A673 (cell line): ENCODE measurements around the gene C4orf54. TPM values are rescaled to one million over a fixed set of nuclear protein-coding genes. Genes with fewer than 3 reads are reported as not detected.

Experiments used
- BruUV-seq: library from RNA; stranded (reverse); fragments of 400-500 nt; replicated peaks from 2 replicates; lab custom pipeline; 2021; lab: Mats Ljungman, UMichigan
- CTCF ChIA-PET: fragments of 300-600 bp; sonication (Branson Sonifier 250); formaldehyde crosslinking; loops from one replicate; lab custom pipeline; 2022; ENCODE audit warnings: antibody characterized with exemption; lab: Charles Lee
- POLR2A ChIA-PET: fragments of 300-600 bp; sonication (Branson Sonifier 250); formaldehyde crosslinking; loops from one replicate; lab custom pipeline; 2022; ENCODE audit warnings: antibody characterized with exemption; ENCODE audit not compliant: low non-redundant PET; lab: Charles Lee
- DNase-seq: peaks from one replicate; pipeline ENCODE4 v3.0.0-alpha.2; 2015; ENCODE audit warnings: low spot score
- H3K27ac ChIP-seq: fragments of 200-600 bp; sonication (generic); 2 replicates; pipeline ENCODE4 v1.5.1; 2016; ENCODE audit warnings: mixed run types, low read depth, mild to moderate bottlenecking, mixed read lengths, antibody characterized with exemption, low read length; ENCODE audit not compliant: poor library complexity, severe bottlenecking
- H3K27me3 ChIP-seq: fragments of 200-600 bp; sonication (generic); replicated peaks from 2 replicates; pipeline ENCODE4 v1.6.1; 2017; ENCODE audit warnings: mixed run types, low read depth, mild to moderate bottlenecking, mixed read lengths, antibody characterized with exemption, low read length; ENCODE audit not compliant: insufficient read depth, poor library complexity
- H3K36me3 ChIP-seq: fragments of 200-600 bp; sonication (generic); 2 replicates; pipeline ENCODE4 v1.6.1; 2016; ENCODE audit warnings: mixed run types, mild to moderate bottlenecking, mixed read lengths, antibody characterized with exemption, low read length; ENCODE audit not compliant: insufficient read depth, poor library complexity, severe bottlenecking
- H3K4me1 ChIP-seq: fragments of 200-600 bp; sonication (generic); 2 replicates; pipeline ENCODE4 v1.6.1; 2017; ENCODE audit warnings: mixed run types, mild to moderate bottlenecking, mixed read lengths, antibody characterized with exemption, low read length; ENCODE audit not compliant: insufficient read depth, poor library complexity, severe bottlenecking
- H3K4me3 ChIP-seq: fragments of 200-600 bp; sonication (generic); 2 replicates; pipeline ENCODE4 v1.5.1; 2016; ENCODE audit warnings: low read depth, mixed run types, mild to moderate bottlenecking, mixed read lengths, low read length; ENCODE audit not compliant: poor library complexity, severe bottlenecking
- H3K9me3 ChIP-seq: fragments of 200-600 bp; sonication (generic); 2 replicates; pipeline ENCODE4 v1.6.1; 2016; ENCODE audit warnings: mixed run types, low read depth, mild to moderate bottlenecking, mixed read lengths, antibody characterized with exemption, low read length; ENCODE audit not compliant: poor library complexity, severe bottlenecking
- CTCF ChIP-seq: fragments of 300-800, 200-600 bp; sonication (generic); conservative IDR thresholded peaks from 2 replicates; pipeline ENCODE4 v1.5.1; 2017; ENCODE audit warnings: low read depth, mild to moderate bottlenecking, antibody characterized with exemption, low read length, moderate library complexity, mixed read lengths
- EZH2 ChIP-seq: fragments of 200-600 bp; sonication (generic); IDR thresholded peaks from 2 replicates; pipeline ENCODE4 v1.6.1; 2017; ENCODE audit warnings: borderline replicate concordance, low read depth, mild to moderate bottlenecking, mixed read lengths, antibody characterized with exemption, low read length; ENCODE audit not compliant: poor library complexity, severe bottlenecking
- intact Hi-C: fragments of 100-400 bp; cut with micrococcal nuclease; formaldehyde crosslinking; loops from one replicate; pipeline ENCODE4 v1.10.0; 2022; ENCODE audit not compliant: unreplicated experiment
- total RNA-seq: library from RNA; stranded (reverse); gene quantifications from 2 replicates; pipeline ENCODE4 v1.2.3, GENCODE V29; 2021

C4orf54 gene
- total RNA-seq, 1 experiment from 2014 or later = not detected

- CTCF ChIA-PET = no interaction called here
- POLR2A ChIA-PET = no interaction called here
- no peak overlapping the region for H3K4me3 ChIP-seq
- H3K27me3 ChIP-seq = peaks cover 70% of the 10 kb centered on the region
- no peak overlapping the region for H3K27ac ChIP-seq
- no peaks in the 10 kb centered on the region for H3K4me1 ChIP-seq
- H3K9me3 ChIP-seq = no peaks in the 10 kb centered on the region
- no peaks in the 10 kb centered on the region for H3K36me3 ChIP-seq
- BruUV-seq = no TSS peak
- no peak for TF ChIP-seq CTCF
- no peak for TF ChIP-seq EZH2
- no peak for DNase-seq
- intact Hi-C loops = no loop called here
These were observed 17.0 kb downstream of the C4orf54 start for GRCh38 chr4:99640676-99641075.

- Histone ChIP-seq H3K27me3 (peaks cover 47% of the 10 kb centered on the region), H3K9me3 (no peaks in the 10 kb centered on the region), H3K4me1 (no peaks in the 10 kb centered on the region), H3K4me3 (no peak overlapping the region), H3K36me3 (no peaks in the 10 kb centered on the region), H3K27ac (no peak overlapping the region)
- no peak for DNase-seq
- TF ChIP-seq CTCF (no peak), EZH2 (no peak)
- CTCF ChIA-PET = no interaction called here
- POLR2A ChIA-PET = no interaction called here
- intact Hi-C loops = no loop called here
- no TSS peak for BruUV-seq
These were observed 20.5 kb downstream of the C4orf54 start for GRCh38 chr4:99637174-99637573.

- BruUV-seq = no TSS peak
- H3K4me1 ChIP-seq = no peaks in the 10 kb centered on the region
- no peaks in the 10 kb centered on the region for H3K9me3 ChIP-seq
- intact Hi-C loops = no loop called here
- POLR2A ChIA-PET = no interaction called here
- no peaks in the 10 kb centered on the region for H3K36me3 ChIP-seq
- H3K27ac ChIP-seq = no peak overlapping the region
- TF ChIP-seq CTCF (no peak), EZH2 (no peak)
- no peak for DNase-seq
- CTCF ChIA-PET = no interaction called here
- peaks cover 42% of the 10 kb centered on the region for H3K27me3 ChIP-seq
- no peak overlapping the region for H3K4me3 ChIP-seq
These were observed 21.2 kb downstream of the C4orf54 start for GRCh38 chr4:99636422-99636821.
